K562 (cell line): Measurements from ENCODE around the gene TMEM92. TPM values are rescaled to one million over a fixed set of nuclear protein-coding genes. Genes with fewer than 3 reads are reported as not detected.
A peak's percentile ranks its signal among the peaks of the same experiment; 100 is the strongest.

Experiments
- ATAC-seq: fragments of 200-7000 bp; cut with Tn5 transposase; 3 replicates; pipeline ENCODE4 v1.9.1; 2020; ENCODE audit warnings: moderate library complexity
- BruUV-seq: library from RNA; stranded (reverse); fragments of 400-500 nt; replicated peaks from 2 replicates; lab custom pipeline; 2021; lab: Mats Ljungman, UMichigan
- CTCF ChIA-PET: fragments of 300-600 bp; formaldehyde crosslinking; extraction: SDS; loops from one replicate; lab custom pipeline; 2021; ENCODE audit warnings: low intra/inter-chr PET ratio; lab: Yijun Ruan, JAX
- POLR2A ChIA-PET: fragments of 300-600, 350-650 bp; sonication (Branson Sonifier 250); formaldehyde crosslinking; extraction: SDS; loops from one replicate; lab custom pipeline; 2021; ENCODE audit warnings: antibody characterized with exemption, inconsistent platforms; lab: Yijun Ruan, JAX
- DNase-seq, 4 experiments: peaks; one replicate each; pipeline versions ENCODE4 v3.0.0 to v3.0.0-alpha.2; 2011 to 2018; ENCODE audit warnings: low spot score in 3 of 4, mixed read lengths in 3 of 4; ENCODE audit errors: extremely low read depth in 1 of 4
- FAIRE-seq: peaks from 2 replicates; lab custom pipeline; 2011; peaks lifted over from hg19 to GRCh38; lab: Jason Lieb, UNC
- H2AFZ ChIP-seq: 2 replicates; pipeline ENCODE4 v1.6.0; 2011; ENCODE audit warnings: low read depth, low read length, control low read depth, inconsistent platforms
- H3K27ac ChIP-seq: fragments of 200-600 bp; 3 replicates; pipeline ENCODE4 v1.8.0; 2011; ENCODE audit warnings: low read depth, mild to moderate bottlenecking, control low read depth, inconsistent platforms, low read length, moderate library complexity, mixed read lengths; ENCODE audit errors: extremely low read depth
- H3K27me3 ChIP-seq, 2 experiments: fragments of 300-600 bp in 1 of 2; 2 replicates in 1 of 2; 3 replicates in 1 of 2; pipeline versions ENCODE4 v1.6.0 to v1.8.0; 2011; ENCODE audit warnings: inconsistent platforms in 2 of 2, low read length in 2 of 2, mild to moderate bottlenecking in 1 of 2, mixed read lengths in 1 of 2, moderate library complexity in 1 of 2; ENCODE audit not compliant: control insufficient read depth in 2 of 2, insufficient read depth in 2 of 2
- H3K36me3 ChIP-seq: fragments of 300-600 bp; 3 replicates; pipeline ENCODE4 v1.8.0; 2011; ENCODE audit warnings: mild to moderate bottlenecking, low read length, inconsistent platforms; ENCODE audit not compliant: control insufficient read depth, insufficient read depth
- H3K4me1 ChIP-seq, 2 experiments: fragments of 200-600 bp in 1 of 2; replicated peaks in 1 of 2; 2 replicates in 1 of 2; 3 replicates in 1 of 2; pipeline versions ENCODE4 v1.5.1 to v1.8.0; 2011; ENCODE audit warnings: inconsistent platforms in 2 of 2, low read length in 2 of 2, mild to moderate bottlenecking in 1 of 2, mixed read lengths in 1 of 2, moderate library complexity in 1 of 2; ENCODE audit not compliant: control insufficient read depth in 2 of 2, insufficient read depth in 2 of 2
- H3K4me2 ChIP-seq: 2 replicates; pipeline ENCODE4 v1.6.1; 2011; ENCODE audit warnings: low read length, control low read depth, inconsistent platforms, mixed read lengths; ENCODE audit not compliant: insufficient read depth
- H3K4me3 ChIP-seq: fragments of 200-600 bp; sonication (generic), shearing (Covaris generic); 2 replicates; pipeline ENCODE4 v1.5.1; 2016; ENCODE audit warnings: control low read depth, inconsistent platforms
- H3K79me2 ChIP-seq: fragments of 200-600 bp; 3 replicates; pipeline ENCODE4 v1.8.0; 2011; ENCODE audit warnings: low read length, inconsistent platforms; ENCODE audit not compliant: control insufficient read depth, insufficient read depth
- H3K9ac ChIP-seq, 2 experiments: 2 replicates each; pipeline versions ENCODE4 v1.6.0 to v1.6.1; 2011; ENCODE audit warnings: low read depth in 2 of 2, low read length in 2 of 2, control low read depth in 1 of 2, inconsistent platforms in 1 of 2, mild to moderate bottlenecking in 1 of 2, mixed read lengths in 1 of 2; ENCODE audit not compliant: insufficient read depth in 1 of 2
- H3K9me1 ChIP-seq: one replicate; pipeline ENCODE4 v1.6.0; 2011; ENCODE audit warnings: inconsistent platforms, mild to moderate bottlenecking, low read length, moderate library complexity; ENCODE audit not compliant: control insufficient read depth, insufficient read depth
- H3K9me3 ChIP-seq: replicated peaks from 2 replicates; pipeline ENCODE4 v1.5.1; 2011; ENCODE audit warnings: low read depth, low read length, inconsistent platforms; ENCODE audit not compliant: control insufficient read depth, insufficient read depth
- H4K20me1 ChIP-seq: replicated peaks from 2 replicates; pipeline ENCODE4 v1.6.1; 2011; ENCODE audit warnings: low read length, inconsistent platforms, mixed read lengths; ENCODE audit not compliant: control insufficient read depth, insufficient read depth
- CBX3 ChIP-seq, 2 experiments: IDR thresholded peaks; 1 replicate in 1 of 2; 2 replicates in 1 of 2; pipeline ENCODE4 v1.6.1; 2012; ENCODE audit warnings: inconsistent platforms in 2 of 2, low read length in 2 of 2, borderline replicate concordance in 1 of 2, control low read depth in 1 of 2
- E2F4 ChIP-seq: sonication (generic); formaldehyde crosslinking; IDR thresholded peaks from 2 replicates; pipeline ENCODE4 v1.8.0; 2022; ENCODE audit warnings: mild to moderate bottlenecking, low read depth, missing genetic modification reagents
- ESRRB ChIP-seq: fragments of 250-450 bp; sonication (Bioruptor Pico); IDR thresholded peaks from 2 replicates; pipeline ENCODE4 v1.5.0; 2020; ENCODE audit warnings: mild to moderate bottlenecking, moderate library complexity, borderline replicate concordance
- HOXB6 ChIP-seq: fragments of 250-450 bp; sonication (Bioruptor Pico); IDR thresholded peaks from 2 replicates; pipeline ENCODE4 v1.5.1; 2022; ENCODE audit warnings: mild to moderate bottlenecking, borderline replicate concordance
- MYC ChIP-seq, 2 experiments: fragments of 250-450 bp in 1 of 2; sonication (Bioruptor Pico) in 1 of 2; IDR thresholded peaks; 2 replicates each; pipeline versions ENCODE4 v1.5.1 to v1.6.1; 2012 to 2021; ENCODE audit warnings: low read depth in 2 of 2, borderline replicate concordance in 1 of 2, improper control_type of control experiment in 1 of 2, low read length in 1 of 2, mild to moderate bottlenecking in 1 of 2, moderate library complexity in 1 of 2
- NR0B1 ChIP-seq: fragments of 450-650 bp; IDR thresholded peaks from one replicate; pipeline ENCODE4 v1.6.1; 2018; ENCODE audit warnings: mild to moderate bottlenecking, moderate library complexity; ENCODE audit not compliant: partially characterized antibody
- RNF219 ChIP-seq: fragments of 250-450 bp; sonication (Bioruptor Pico); IDR thresholded peaks from 2 replicates; pipeline ENCODE4 v1.5.0; 2022; ENCODE audit warnings: mild to moderate bottlenecking
- STAT6 ChIP-seq: sonication (generic); formaldehyde crosslinking; IDR thresholded peaks from 2 replicates; pipeline ENCODE4 v1.8.1; 2023; ENCODE audit warnings: mild to moderate bottlenecking, missing genetic modification reagents
- TRIM28 ChIP-seq: fragments of 450-650 bp; IDR thresholded peaks from 2 replicates; pipeline ENCODE4 v1.6.1; 2017
- ZBTB12 ChIP-seq: fragments of 250-450 bp; sonication (Bioruptor Pico); IDR thresholded peaks from 2 replicates; pipeline ENCODE4 v1.4.0; 2020
- WGBS: fragments of 100-300 bp; shearing (Covaris generic); methylation state at CpG from one replicate; pipeline ENCODE4 v1.1.6; 2016; ENCODE audit warnings: low coverage, mixed read lengths; ENCODE audit not compliant: insufficient coverage; ENCODE audit errors: missing lambda C conversion rate; 5-methylcytosine and 5-hydroxymethylcytosine counted together
- in situ Hi-C: fragments of 300-500 bp; cut with MboI; formaldehyde crosslinking; loops from 4 replicates; pipeline ENCODE4 v1.15.0; 2018; ENCODE audit warnings: inconsistent platforms, mixed read lengths
- intact Hi-C: fragments of 100-400 bp; cut with micrococcal nuclease; formaldehyde crosslinking; loops from 2 replicates; pipeline ENCODE4 v1.14.2; 2022
- polyA plus RNA-seq, 8 experiments: library from polyadenylated mRNA; depleted of rRNA in 4 of 8; stranded (reverse) in 5 of 8; unstranded in 3 of 8; fragments of >200 nt; fragmentation: Nextera tagmentation in 2 of 8; fragmentation: Illumina TruSeq in 1 of 8; extraction: Ambion mirVana in 2 of 8; extraction: Trizol in 1 of 8; gene quantifications; 2 replicates each; pipeline versions ENCODE4 v1.2.1 to v1.2.3, GENCODE V29; 2011 to 2014; ENCODE audit warnings: inconsistent platforms in 1 of 8, missing spikeins in 1 of 8
- total RNA-seq, 7 experiments: library from RNA; depleted of rRNA in 6 of 7; stranded (reverse); fragments of >200 nt in 6 of 7; fragmentation: Illumina TruSeq in 2 of 7; extraction: Trizol in 2 of 7; gene quantifications; 2 replicates each; pipeline versions ENCODE4 v1.2.1 to v1.2.3, GENCODE V29; 2011 to 2021; ENCODE audit warnings: low replicate concordance in 1 of 7

TMEM92 gene
- total and polyA plus RNA-seq, 9 of the 15 experiments (the other 6 are each of a cell fraction or from before 2014, with no cell fraction given) = 0.14 to 2.1 (median 0.40) TPM

GRCh38 chr17:50240851-50241250, 33.4 kb upstream of the TMEM92 start (continued):
- TF ChIP-seq MYC (IDR thresholded peaks at IDR 0.05; ENCODE audit: low read depth, low read length) (no peak), MYC (CRISPR knock-in tag; IDR thresholded peaks at IDR 0.05; ENCODE audit: borderline replicate concordance, low read depth) (no peak), NR0B1 (no peak)

- no peak overlapping the region for H2AFZ ChIP-seq
- ChIA-PET POLR2A (no interaction called here), CTCF (no interaction called here)
- no peaks in the 10 kb centered on the region for H3K36me3 ChIP-seq
- in situ Hi-C loops (no loop called here), intact Hi-C loops (no loop called here)
- FAIRE-seq (no peak), ATAC-seq (no peak), DNase-seq (no peak)
- BruUV-seq = no TSS peak
- WGBS = 3% methylated on average over 5 of the region's 5 CpGs
- no peak overlapping the region for H3K4me2 ChIP-seq
- no peaks in the 10 kb centered on the region for H3K9me1 ChIP-seq
- H3K9me3 ChIP-seq = no peaks in the 10 kb centered on the region
- H3K4me3 ChIP-seq = no peak overlapping the region
- H4K20me1 ChIP-seq = no peaks in the 10 kb centered on the region; the same call in 1 of the 2 replicates
- H3K4me1 ChIP-seq = no peaks in the 10 kb centered on the region
- no peak overlapping the region for H3K27ac ChIP-seq
- peaks cover 0 to 6% of the 10 kb centered on the region in 2 experiments; a peak in 2 of 5 replicates for H3K27me3 ChIP-seq
- no peaks in the 10 kb centered on the region for H3K79me2 ChIP-seq
- no peak overlapping the region for H3K9ac ChIP-seq
- TF ChIP-seq RNF219 (CRISPR knock-in tag) (no peak), HOXB6 (CRISPR knock-in tag) (no peak), ZBTB12 (CRISPR knock-in tag) (no peak), STAT6 (CRISPR knock-in tag) (no peak), TRIM28 (peak; percentile 41; the same call in 1 of the 2 replicates), E2F4 (CRISPR knock-in tag) (no peak), CBX3 (IDR thresholded peaks at IDR 0.05; ENCODE audit: borderline replicate concordance in 1 of 2, low read length in 2 of 2) (peak in 1 of 2 experiments; percentile 70; a peak in 1 of 3 replicates), ESRRB (CRISPR knock-in tag) (no peak)
Measured at GRCh38 chr17:50241431-50241830, 32.8 kb upstream of the TMEM92 start.
